GM18861 (cell line): Measurements from ENCODE around the gene TSEN2.
"Not testable (repeated sequence)": the region's sequence is repeated elsewhere in the genome, so short reads cannot be mapped to it uniquely, and the experiment has no call there.

Experiments
- ATAC-seq: cut with Tn5 transposase; IDR thresholded peaks from one replicate; pipeline ENCODE4 v1.9.1; 2021; ENCODE audit not compliant: unreplicated experiment

Gene TSEN2

DNA sequence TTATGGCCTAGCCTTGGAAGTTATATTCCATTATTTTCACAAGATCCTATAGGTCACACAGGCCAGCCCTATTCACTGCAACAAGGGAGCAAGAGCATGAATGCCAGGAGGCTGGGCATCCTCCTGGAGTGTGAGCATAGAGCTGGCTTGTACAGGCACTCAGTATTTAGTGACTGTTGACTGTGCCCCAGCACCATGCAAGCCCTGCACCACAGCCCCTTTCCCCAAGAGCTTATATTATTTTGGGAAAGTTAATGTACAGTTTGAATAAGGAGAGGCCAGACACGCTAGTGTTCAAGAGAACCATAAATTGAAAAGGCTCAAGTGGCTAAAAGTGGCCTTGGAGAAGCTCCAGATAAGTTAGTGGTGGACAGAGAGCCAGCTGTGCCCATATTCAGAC lies 32.3 kb upstream of the TSEN2 start:
- ATAC-seq: no peak

DNA sequence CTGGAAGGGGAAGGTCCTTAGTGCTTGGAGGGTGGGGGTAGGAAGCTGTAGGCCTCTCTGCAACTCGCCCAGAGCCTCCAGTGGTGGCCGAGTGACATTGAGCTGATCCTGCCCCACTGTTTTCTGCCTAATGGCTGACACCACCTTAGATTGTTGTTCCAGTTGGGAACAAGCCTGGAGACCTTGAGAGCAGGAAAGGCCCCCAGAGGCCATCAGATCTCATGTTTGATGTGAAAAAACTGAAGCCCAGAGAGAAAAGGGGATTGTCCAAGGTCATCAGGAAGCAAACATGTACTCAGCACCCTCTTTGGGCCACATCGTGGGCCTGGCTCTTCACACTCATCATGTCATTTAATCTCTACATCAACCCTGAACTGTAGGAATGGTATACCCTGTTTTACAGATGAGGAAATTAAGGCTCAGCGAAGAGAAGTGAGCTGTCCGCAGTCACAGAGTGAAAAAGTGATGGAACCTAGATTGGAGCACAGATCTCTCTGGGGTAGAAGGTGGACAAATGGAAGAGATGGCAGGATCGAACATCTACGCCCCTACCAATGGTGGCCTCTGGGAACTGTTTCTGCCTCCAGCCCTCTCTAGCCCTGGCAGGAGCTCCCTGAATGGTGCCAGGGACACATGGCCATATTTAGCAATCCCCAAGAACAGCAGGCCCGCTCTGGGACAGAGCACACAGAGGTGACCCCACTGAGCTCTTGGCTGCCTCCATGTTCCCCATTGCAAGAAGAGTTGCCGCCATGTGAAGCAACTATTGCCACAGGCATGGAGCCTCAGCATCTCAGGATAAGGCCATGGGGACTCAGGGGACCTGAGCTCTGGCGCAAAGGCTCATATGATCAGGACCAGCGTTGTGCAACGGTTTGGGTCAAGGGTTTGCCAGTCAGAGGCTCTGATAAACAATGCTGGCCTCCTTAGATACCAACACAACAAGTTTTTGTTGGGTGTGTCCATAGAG lies 31.6 kb upstream of the TSEN2 start:
- ATAC-seq: no peak

DNA sequence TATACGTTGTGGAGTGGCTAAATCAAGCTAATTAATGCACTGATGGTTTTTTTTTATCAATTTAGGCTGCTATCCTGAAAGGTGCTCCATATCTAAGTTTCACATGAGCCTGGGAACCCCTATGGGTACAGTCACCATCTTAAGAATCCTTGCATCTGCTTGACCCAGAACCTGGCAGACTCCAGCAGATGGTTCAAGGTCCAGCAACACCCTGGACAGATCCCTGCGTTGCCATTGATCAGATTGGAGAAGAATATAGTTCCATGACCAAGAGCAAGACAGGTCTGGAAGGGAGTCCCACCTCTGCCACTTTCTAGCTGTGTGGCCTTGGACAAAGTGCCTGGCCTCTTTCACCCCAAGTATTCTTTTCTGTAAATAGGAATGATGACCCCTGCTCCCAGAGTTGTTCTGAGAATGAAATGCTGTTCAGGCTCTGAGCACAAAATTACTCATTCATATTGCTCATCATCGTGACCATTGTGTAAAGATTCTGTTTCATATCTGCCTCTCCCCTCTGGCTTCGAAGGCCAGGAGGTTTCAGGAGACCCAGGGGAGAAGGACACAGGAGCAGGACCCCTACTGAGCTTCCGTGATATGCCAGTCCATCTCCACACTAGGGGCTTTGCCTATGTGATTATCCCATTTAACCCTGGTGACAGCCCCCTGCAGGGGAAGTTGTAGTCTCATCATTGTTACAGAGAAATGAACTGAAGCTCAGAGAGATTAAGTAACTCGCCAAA lies 30.0 kb upstream of the TSEN2 start:
- ATAC-seq: no peak

DNA sequence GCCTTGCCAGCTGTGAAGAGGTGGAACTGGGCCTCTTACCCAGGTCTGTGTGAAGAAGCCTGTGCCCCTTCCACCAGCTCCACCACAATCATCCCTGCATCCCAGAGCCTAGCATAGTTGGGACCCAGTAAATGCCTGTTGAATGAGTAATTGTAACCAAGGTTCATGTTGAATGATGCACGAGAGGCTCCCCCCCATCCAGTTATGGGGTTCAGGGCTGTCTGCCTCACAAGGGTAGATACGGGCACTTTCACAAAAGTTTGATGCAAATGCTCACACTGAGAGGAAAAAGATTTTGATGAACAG lies 29.5 kb upstream of the TSEN2 start:
- no peak for ATAC-seq

DNA sequence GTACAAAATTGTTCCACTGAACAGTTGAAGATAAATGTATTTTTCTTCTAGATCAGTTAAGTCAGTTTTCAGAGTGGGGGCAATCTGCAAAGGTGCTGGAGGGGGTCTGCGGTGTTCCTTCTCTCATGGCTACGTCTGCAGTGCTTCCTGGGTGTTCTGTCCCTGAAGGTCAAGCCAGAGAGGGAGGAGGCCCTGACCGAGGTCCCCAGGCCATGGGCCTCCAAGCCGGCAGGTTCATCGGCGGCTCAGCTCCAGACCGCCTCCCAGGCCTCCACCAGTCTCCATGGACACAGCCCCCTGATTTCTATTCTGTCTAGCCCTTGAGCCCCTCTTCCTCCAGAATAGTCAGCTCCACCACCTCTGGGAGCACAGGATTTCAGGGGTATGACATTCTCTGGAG lies 28.5 kb upstream of the TSEN2 start:
- no peak for ATAC-seq

DNA sequence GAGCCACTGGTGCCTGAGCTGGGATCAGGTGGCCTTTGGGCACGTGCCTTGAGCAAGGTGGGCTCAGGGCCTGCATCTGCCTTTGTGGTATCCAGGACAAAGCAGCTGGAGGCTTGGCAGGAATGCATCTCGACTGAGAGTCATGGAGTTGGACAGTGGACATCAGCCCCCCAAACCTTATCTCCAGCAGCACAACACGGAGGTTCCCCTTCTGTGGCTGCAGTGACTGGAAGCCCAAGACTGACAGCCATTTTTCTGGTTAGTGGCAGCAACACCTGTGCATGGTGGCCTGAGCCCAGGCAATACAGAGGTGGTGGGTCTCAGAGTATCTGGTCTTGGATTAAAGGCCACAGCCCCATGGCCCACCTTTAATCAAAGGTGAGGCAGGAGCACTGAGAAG lies 27.8 kb upstream of the TSEN2 start:
- no peak for ATAC-seq

DNA sequence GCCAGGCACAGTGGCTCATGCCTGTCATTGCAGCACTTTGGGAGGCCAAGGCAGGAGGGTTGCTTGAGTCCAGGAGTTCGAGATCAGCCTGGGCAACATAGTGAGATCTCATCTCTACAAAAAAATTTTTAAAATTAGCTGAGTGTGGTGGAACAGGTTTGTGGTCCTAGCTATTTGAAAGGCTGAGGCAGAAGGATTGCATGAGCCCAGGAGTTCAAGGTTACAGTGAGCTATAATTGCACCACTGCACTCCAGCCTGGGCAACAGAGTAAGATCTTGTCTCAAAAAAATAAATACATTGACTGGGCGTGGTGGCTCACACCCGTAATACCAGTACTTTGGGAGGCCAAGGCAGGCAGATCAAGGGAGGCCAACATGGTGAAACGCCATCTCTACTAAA lies 26.9 kb upstream of the TSEN2 start:
- not testable (repeated sequence) for ATAC-seq

DNA sequence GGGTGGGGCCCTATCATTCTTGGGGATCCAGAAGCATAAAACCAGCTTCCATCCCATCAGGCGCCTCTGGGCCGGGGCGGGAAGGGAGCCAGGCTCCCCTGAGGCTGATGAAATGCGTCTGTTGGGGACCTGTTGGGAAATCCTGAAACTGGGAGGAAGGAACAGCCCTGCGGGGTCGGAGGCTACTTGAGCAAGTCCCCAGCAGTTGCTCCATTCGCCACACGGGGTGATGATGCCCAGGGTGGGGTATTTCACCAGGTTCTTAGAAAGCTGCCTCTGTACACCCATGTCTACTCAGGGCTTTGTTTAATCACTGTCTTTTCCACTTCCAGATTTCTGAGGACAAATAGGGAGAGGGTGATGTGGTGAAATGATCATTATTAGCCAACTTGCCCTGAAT lies 25.4 kb upstream of the TSEN2 start:
- no peak for ATAC-seq

DNA sequence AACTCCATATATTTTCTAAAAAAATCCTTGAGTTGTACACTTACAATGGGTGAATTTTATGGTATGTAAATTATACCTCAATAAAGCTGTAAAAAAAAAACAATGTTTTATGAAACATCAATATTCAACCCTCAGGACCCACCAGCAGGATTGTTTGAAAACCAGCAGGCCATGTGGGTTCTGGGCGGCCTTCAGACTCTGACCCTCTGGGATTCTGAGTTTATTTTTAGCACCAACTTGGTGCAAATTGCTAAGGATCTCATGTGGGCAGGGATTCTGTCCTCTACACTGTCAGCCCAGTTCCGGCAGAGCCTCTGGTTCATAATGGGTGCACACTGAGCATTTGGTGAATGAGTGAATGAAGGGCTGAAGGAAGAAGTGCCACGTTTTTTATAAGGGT lies 24.2 kb upstream of the TSEN2 start:
- no peak for ATAC-seq

DNA sequence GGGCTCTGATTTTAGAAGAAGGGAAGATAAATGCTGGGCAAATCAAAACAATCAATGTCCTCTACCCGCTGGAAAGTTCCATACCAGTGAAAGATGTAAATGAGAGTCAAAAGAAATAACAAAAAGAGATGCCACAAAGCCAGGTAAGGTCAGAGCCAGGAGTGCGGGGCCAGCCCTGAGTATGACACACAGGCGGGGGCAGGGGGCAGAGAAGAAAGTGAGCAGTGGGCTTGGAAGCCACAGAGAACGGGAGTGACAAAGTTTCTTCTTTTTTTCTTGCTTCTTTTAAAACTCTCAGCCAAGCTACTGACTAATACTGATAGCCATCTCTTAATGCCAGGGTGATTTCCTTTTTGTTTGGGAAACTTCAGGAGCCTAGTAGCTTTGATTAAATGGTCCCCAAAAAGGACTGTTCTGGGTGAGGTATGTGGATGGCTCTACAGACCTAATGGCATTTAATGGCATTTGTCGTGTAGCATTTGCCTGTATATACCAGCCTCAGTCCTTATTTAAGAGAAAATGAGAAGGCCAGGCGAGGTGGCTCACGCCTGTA lies 23.1 kb upstream of the TSEN2 start:
- no peak for ATAC-seq

DNA sequence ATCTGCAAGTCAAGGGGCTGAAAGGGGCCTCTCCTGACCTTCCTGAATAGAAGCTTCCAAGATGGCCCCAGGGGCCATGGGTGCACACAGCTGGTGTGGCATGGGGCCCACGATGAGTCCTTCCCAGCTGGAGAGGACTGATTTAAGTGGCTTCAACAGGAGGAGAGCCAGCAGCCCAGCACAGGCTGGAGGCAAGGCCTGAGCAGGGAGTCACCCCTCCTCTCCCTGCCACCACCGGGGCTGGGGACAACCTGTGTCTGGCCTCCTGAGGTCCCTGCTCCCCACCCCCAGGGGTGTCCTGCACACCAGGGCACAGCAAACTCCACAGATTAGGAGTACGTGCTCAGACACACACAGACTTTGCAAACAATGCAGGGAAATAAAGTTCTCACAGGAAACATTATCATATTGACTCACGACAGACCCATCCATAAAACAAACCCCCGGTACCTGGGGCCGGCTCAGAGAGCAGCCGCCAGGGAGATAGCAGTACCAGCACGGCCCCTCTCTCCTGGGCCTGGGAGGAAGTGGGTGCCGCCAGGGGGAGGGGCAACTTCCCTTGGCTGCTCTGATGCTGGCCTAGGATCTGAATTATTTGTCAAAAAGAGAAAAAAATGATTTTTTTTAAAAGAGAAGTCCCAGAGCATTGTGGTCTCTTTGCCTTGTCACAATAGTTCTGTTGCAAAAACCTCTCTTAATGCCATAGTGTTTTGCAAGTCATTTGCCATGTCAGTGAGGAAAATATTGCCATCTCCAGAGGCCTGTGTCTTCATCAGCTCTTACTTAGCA lies 21.9 kb upstream of the TSEN2 start:
- no peak for ATAC-seq

DNA sequence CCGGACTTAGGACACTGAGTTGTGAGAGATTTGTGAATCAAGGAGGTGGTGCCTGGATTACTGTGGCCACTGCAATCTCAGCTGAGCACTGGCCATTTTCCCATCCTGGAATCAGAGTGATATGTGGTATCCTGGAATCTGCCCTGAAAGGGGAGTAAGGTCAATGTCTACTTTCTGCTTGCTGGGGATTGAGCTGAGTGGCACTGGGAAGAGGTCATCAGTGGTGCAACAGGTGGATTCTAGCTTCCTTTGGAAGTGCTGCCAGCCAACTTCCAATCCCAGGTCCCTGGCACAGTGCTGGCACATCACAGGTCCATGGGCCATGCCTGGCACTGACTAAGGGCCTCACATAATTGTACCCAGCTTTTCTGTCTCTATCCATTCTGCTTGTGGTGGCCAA lies 20.6 kb upstream of the TSEN2 start:
- ATAC-seq: no peak

DNA sequence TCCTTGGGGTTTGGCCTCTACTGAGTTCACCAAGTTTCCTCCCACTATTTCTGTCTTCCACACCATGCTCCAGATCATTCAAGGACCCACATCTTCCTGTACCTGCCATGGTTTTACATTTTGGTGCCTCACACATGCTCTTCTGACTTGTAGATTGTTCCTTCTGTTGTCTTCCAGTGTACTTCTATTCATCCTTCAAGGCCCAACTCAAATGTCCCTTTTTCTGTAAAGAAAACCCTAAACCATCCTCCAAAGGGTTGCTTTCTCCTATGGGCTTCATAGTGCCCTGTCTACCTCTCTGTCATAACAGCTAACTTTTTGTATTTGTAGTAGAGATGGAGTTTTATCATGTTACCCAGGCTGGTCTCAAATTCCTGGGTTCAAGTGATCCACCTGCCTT lies 20.1 kb upstream of the TSEN2 start:
- ATAC-seq: no peak

DNA sequence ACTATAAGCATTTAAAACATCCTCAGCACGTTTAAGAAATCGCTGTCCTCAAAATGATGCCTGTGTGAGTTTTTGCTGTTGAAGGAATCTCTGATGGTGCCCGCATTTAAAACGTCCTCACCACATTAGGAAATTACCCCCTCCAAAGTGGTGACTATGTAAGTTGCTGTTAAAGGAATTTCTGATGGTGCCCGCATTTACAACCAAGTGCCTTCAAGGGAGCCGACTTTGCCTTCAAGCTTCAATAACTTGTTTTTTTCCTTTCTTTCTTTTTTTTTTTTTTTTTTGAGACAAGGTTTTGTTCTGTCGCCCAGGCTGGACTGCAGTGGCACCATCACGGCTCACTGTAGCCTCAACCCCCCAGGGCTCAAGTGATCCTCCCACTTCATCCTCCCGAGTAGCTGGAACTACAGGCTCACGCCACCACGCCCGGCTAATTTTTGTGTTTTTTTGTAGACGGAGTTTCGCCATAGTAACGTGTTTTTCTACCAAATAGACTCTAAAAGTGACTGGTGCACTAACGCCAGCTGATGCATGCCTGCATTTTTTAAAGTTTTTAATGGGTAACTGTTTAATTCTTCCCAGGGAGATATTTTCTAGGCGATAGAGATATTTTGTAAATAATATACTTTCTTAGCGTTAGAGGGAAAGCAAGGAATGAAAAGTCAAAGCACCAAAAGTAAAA lies 19.0 kb upstream of the TSEN2 start:
- no peak for ATAC-seq

DNA sequence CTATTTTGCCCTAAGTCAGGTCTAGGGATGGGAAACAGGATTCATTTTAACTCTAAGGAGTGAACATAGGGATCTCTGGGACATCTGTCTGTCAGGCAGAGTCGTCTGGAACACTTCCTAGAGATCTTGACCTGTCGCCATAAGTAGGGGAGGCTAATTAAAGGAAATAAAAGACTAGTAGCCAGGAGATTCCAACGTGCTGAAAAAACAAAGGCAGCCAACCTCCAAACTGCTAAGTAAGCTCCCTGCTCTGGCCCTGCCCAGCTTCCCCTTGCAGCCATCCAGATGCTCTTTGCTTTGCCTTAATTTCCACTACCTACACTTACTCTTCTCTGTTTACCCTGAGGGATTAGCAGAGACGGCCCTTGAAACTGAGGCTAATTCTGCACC lies 18.4 kb upstream of the TSEN2 start:
- ATAC-seq: no peak

DNA sequence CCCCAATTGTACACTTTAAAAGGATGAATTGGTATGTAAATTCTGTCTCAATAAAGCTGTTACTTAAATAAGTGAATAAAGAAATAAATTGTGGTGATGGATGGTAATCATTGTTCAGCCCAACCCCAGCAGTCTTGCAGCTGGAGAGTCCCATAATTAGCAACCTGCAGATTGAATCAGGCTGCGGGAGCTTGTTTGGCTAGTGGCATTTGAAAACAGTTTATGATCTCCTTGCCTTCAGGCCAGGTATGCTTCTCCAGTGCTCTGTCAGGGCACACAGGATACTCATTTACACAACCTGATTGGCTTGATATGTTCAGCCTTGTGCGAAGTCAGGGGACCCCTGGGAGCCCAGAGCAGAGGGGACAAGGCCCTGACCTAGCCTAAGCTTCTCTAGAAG lies 16.5 kb upstream of the TSEN2 start:
- ATAC-seq: no peak

DNA sequence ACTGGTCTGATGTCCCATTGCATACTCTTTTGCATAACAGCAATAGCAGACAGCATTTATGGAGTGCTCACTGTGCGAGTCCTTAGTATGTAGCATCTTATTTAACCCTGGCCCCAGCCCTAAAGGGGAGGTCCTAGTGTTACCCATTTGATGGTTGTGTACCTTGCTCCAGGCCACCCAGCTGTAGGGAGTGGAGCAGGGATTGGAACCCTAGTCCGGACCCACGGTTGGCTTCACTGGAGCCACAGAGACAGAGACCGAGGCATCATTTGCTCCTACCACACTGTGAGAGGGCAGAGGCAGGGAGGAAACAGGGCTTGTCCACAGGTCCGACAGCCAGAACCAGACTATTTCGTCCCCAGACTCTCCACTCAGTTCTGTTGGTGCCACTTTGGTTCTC lies 16.0 kb upstream of the TSEN2 start:
- ATAC-seq: no peak

DNA sequence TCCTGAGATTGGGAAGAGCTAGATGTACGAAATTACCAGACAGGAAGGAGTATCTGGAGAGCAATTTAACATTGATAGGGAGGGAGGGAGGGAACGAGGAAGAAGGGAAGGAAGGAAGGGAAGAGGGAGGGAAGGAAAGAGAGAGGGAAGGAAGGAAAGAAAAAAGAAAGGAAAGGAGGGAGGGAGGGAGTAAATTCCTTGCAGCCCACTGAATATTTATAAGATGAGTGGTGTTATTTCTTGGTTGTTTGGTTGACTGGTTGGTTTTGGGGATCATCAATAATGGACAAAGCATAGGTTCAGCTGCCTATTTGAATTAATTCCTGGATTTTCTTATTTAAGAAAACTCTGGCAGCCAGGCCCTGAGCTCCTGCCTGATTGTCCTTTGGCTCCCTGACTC lies 15.5 kb upstream of the TSEN2 start:
- no peak for ATAC-seq

DNA sequence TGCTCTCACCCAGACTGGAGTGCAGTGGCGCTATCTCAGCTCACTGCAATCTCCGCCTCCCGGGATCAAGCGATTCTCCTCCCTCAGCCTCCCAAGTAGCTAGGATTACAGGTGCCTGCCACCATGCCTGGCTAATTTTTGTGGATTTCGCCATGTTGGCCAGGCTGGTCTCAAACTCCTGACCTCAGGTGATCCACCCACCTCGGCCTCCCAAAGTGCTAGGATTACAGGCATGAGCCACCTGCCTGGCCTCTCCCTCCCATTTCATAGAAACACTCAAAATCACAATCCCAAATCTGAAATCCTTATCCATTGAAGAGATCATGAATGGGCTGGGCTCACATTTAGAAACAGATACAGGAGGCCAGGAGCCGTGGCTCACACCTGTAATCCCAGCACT lies 15.1 kb upstream of the TSEN2 start:
- not testable (repeated sequence) for ATAC-seq

DNA sequence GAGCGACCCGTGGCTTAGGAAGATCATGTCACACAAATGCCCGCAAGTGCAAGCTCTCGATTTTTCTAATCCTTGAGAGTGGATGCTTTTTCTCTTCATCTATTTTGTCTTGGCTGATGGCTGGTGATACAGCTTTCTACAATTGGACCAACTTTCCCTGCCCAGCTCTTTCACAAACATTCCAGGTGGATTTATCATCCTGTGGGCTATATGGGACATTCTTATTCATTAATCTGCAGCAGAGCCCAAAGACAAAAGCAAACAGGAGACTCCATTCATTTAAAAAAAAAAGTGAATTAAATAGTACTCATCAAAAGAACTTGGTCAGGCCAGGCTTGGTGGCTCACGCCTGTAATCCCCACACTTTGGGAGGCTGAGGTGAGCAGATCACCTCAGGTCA lies 14.2 kb upstream of the TSEN2 start:
- no peak for ATAC-seq

DNA sequence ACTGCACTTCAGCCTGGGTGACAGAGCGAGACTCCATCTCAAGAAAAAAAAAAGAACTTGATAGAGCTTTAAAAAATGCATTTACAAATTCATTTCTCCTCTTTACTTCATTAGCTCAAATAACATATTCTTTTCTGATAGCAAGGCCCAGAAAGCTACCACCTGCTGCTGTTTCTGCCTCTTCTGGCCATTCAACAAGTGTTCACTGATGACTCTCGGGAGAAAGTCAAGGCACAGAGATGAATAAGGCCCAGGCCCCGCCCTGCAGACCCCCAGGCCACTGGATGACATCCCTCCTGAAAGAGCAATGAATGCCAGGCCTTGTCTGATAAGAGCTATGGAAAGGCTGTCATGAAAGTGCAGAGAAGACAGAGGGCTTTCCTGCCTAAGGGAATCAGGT lies 13.6 kb upstream of the TSEN2 start:
- no peak for ATAC-seq
